GM20431 (cell line): ENCODE data around the gene BRD1.
"Not testable (repeated sequence)": the region's sequence is repeated elsewhere in the genome, so short reads cannot be mapped to it uniquely, and the experiment has no call there.

Source experiments
- in situ Hi-C: fragments of 300-500 bp; cut with MseI, MboI; formaldehyde crosslinking; loops from one replicate; pipeline ENCODE4 v1.15.0; 2020; ENCODE audit warnings: low sequenced_read_pairs; ENCODE audit not compliant: unreplicated experiment

Gene BRD1

GRCh38 chr22:49771266-49772065 is 56.2 kb downstream of the BRD1 start:
- in situ Hi-C loops, result no loop called here

GRCh38 chr22:49770547-49771265 is 57.0 kb downstream of the BRD1 start:
- in situ Hi-C loops, result no loop called here

GRCh38 chr22:49769691-49770546 is 57.8 kb downstream of the BRD1 start:
- in situ Hi-C loops, result no loop called here

GRCh38 chr22:49768951-49769690 is 58.6 kb downstream of the BRD1 start:
- in situ Hi-C loops, result no loop called here

- in situ Hi-C loops, result no loop called here
Observed at GRCh38 chr22:49768077-49768910, 59.4 kb downstream of the BRD1 start.

GRCh38 chr22:49767355-49768062 is 60.2 kb downstream of the BRD1 start:
- in situ Hi-C loops, result no loop called here

- in situ Hi-C loops, result no loop called here
Observed at GRCh38 chr22:49765951-49766350, 61.7 kb downstream of the BRD1 start.

GRCh38 chr22:49765091-49765771 is 62.4 kb downstream of the BRD1 start:
- in situ Hi-C loops, result no loop called here

- in situ Hi-C loops, result no loop called here
Observed at GRCh38 chr22:49764127-49764581, 63.5 kb downstream of the BRD1 start.

GRCh38 chr22:49763696-49764095 is 64.0 kb downstream of the BRD1 start:
- in situ Hi-C loops, result no loop called here

GRCh38 chr22:49763138-49763537 is 64.5 kb downstream of the BRD1 start:
- in situ Hi-C loops, result no loop called here

- in situ Hi-C loops, result not testable (repeated sequence)
Observed at GRCh38 chr22:49762571-49762970, 65.1 kb downstream of the BRD1 start.

GRCh38 chr22:49761836-49762235 is 65.8 kb downstream of the BRD1 start:
- in situ Hi-C loops, result no loop called here

GRCh38 chr22:49760630-49761571 is 66.8 kb downstream of the BRD1 start:
- in situ Hi-C loops, result no loop called here

- in situ Hi-C loops, result no loop called here
Observed at GRCh38 chr22:49760280-49760629, 67.4 kb downstream of the BRD1 start.

- in situ Hi-C loops, result no loop called here
Observed at GRCh38 chr22:49756676-49757075, 71.0 kb downstream of the BRD1 start.

GRCh38 chr22:49756201-49756600 is 71.5 kb downstream of the BRD1 start:
- in situ Hi-C loops, result no loop called here
